ENCODE data around the gene MAPKAPK5. TPM values are rescaled to one million over a fixed set of nuclear protein-coding genes. Genes with fewer than 3 reads are reported as not detected.

MAPKAPK5 gene
- total and polyA plus RNA-seq, 10 of the 15 experiments (the other 5 are each of a cell fraction or from before 2014, with no cell fraction given): 12.6 to 54.3 (median 41.5) TPM

- no peaks in the 10 kb centered on the region for H3K79me2 ChIP-seq (ENCODE audit: control insufficient read depth, insufficient read depth, low read length)
- no peak for TF ChIP-seq PBX3 (IDR thresholded peaks at IDR 0.05; ENCODE audit: insufficient replicate concordance, low read depth, low read length)
- TF ChIP-seq EP300 (IDR thresholded peaks at IDR 0.05; ENCODE audit: borderline replicate concordance in 1 of 2, control insufficient read depth in 1 of 2, low read depth in 2 of 2, low read length in 2 of 2): no peak
- no peak for TF ChIP-seq CHD1 (IDR thresholded peaks at IDR 0.05; ENCODE audit: low read depth, low read length)
- TF ChIP-seq IRF4 (IDR thresholded peaks at IDR 0.05; ENCODE audit: low read depth, low read length): no peak
- no peak for TF ChIP-seq NRF1 (conservative IDR thresholded peaks at IDR 0.05; ENCODE audit: low read depth, low read length)
- no peak for TF ChIP-seq RAD51 (IDR thresholded peaks at IDR 0.05)
- no peak for TF ChIP-seq KDM1A (IDR thresholded peaks at IDR 0.05; ENCODE audit: borderline replicate concordance)
- no peak for TF ChIP-seq TAF1 (IDR thresholded peaks at IDR 0.05; ENCODE audit: borderline replicate concordance, low read depth, low read length)
- no peak for TF ChIP-seq CREB1 (IDR thresholded peaks at IDR 0.05; ENCODE audit: low read depth)
- no peak for TF ChIP-seq RB1 (IDR thresholded peaks at IDR 0.05; ENCODE audit: borderline replicate concordance)
- TF ChIP-seq YY1 (IDR thresholded peaks at IDR 0.05; ENCODE audit: low read depth, low read length): no peak
- no peak for TF ChIP-seq HDAC2 (IDR thresholded peaks at IDR 0.05)
- TF ChIP-seq SRF (IDR thresholded peaks at IDR 0.05; ENCODE audit: low read depth in 2 of 2, low read length in 2 of 2): no peak
- WGBS (ENCODE audit: insufficient coverage, insufficient replicate concordance, low lambda C conversion rate, missing lambda C conversion rate): 24% methylated on average over 2 of the region's 2 CpGs
- H3K4me2 ChIP-seq (ENCODE audit: control insufficient read depth, insufficient read depth): no peak overlapping the region
- no peaks in the 10 kb centered on the region for H4K20me1 ChIP-seq (ENCODE audit: control insufficient read depth, insufficient read depth)
- no peak overlapping the region for H3K27ac ChIP-seq (ENCODE audit: control insufficient read depth, insufficient read depth)
- ChIA-PET CTCF (interaction anchor here (1.0 to 1.1 kb wide), 3 partner anchors 10 to 565 kb away, joined by 3 read pairs; no protein-coding TSS in a partner anchor), RAD21 (ENCODE audit: unreplicated experiment) (no interaction called here), SMC1A (ENCODE audit: uncharacterized antibody, unreplicated experiment) (interaction anchor here (2.0 kb wide), 1 partner anchor 10 kb away, joined by 7 read pairs; no protein-coding TSS in a partner anchor), POLR2A (no interaction called here)
- H3K36me3 ChIP-seq (ENCODE audit: control insufficient read depth in 2 of 2, insufficient read depth in 2 of 2, low read length in 1 of 2): no peaks in the 10 kb centered on the region
- DNase-seq (ENCODE audit: low read depth, low spot score) (no peak), FAIRE-seq (no peak), ATAC-seq (no peak)
- in situ Hi-C loops (cut with MboI) (no loop called here), intact Hi-C loops (cut with micrococcal nuclease; ENCODE audit: unreplicated experiment) (no loop called here)
- no peaks in the 10 kb centered on the region for H3K9me3 ChIP-seq (replicated peaks; ENCODE audit: control insufficient read depth, insufficient read depth, low read length)
- H3K9ac ChIP-seq (ENCODE audit: control insufficient read depth, insufficient read depth, low read length): no peak overlapping the region
- no peaks in the 10 kb centered on the region for H3K4me1 ChIP-seq (ENCODE audit: control insufficient read depth, insufficient read depth, low read length)
- peaks cover 0 to 2% of the 10 kb centered on the region in 2 experiments; a peak in 1 of 4 replicates for H3K27me3 ChIP-seq (replicated peaks in 1 of 2; ENCODE audit: control insufficient read depth in 2 of 2, insufficient read depth in 2 of 2, low read length in 1 of 2)
- no peak overlapping the region for H2AFZ ChIP-seq (ENCODE audit: control insufficient read depth, low read depth, low read length)
- no peak overlapping the region for H3K4me3 ChIP-seq
- BruUV-seq (replicated peaks): no TSS peak
Observed at GRCh38 chr12:111822886-111823285, 19.1 kb upstream of the MAPKAPK5 start.
